D721Med (cell line): Measurements from ENCODE around the gene PDIA4.

Source experiments
- DNase-seq: peaks from one replicate; pipeline ENCODE4 v3.0.0; 2011; ENCODE audit warnings: low spot score; ENCODE audit not compliant: insufficient read length
- FAIRE-seq: peaks from 2 replicates; lab custom pipeline; 2011; peaks lifted over from hg19 to GRCh38; lab: Jason Lieb, UNC
- CTCF ChIP-seq: IDR thresholded peaks from 2 replicates; pipeline ENCODE4 v1.5.1; 2012; ENCODE audit warnings: mild to moderate bottlenecking, control low read depth; ENCODE audit not compliant: insufficient read depth; ENCODE audit errors: missing control alignments

PDIA4 gene

GRCh38 chr7:148958061-148958460, 70.2 kb downstream of the PDIA4 start:
- TF ChIP-seq CTCF = no peak
- no peak for FAIRE-seq
- no peak for DNase-seq

- TF ChIP-seq CTCF = no peak
- FAIRE-seq (no peak), DNase-seq (no peak)
Measured at GRCh38 chr7:148954766-148955165, 73.5 kb downstream of the PDIA4 start.

- no peak for TF ChIP-seq CTCF
- DNase-seq (no peak), FAIRE-seq (no peak)
Measured at GRCh38 chr7:148953676-148954075, 74.6 kb downstream of the PDIA4 start.
